Body of pancreas (tissue), 4 donors: ENCODE data around the gene NBPF6.
"Not testable (repeated sequence)": the region's sequence is repeated elsewhere in the genome, so short reads cannot be mapped to it uniquely, and the experiment has no call there.

Source experiments
- POLR2A ChIP-seq, 3 donors: fragments of 450-650 bp; IDR thresholded peaks; one replicate each; pipeline ENCODE4 v1.6.1; 2016; ENCODE audit warnings: antibody characterized with exemption in 3 of 3, mild to moderate bottlenecking in 2 of 3
- TF ChIP-seq, protein P1 (sequence below), 7 experiments: fragments of 450-650 bp in 4 of 7; fragments of 200-600 bp in 3 of 7; sonication (generic) in 3 of 7; IDR thresholded peaks; one replicate each; pipeline ENCODE4 v1.5.1; 2016 to 2019; ENCODE audit warnings: antibody characterized with exemption in 7 of 7

DNA sequence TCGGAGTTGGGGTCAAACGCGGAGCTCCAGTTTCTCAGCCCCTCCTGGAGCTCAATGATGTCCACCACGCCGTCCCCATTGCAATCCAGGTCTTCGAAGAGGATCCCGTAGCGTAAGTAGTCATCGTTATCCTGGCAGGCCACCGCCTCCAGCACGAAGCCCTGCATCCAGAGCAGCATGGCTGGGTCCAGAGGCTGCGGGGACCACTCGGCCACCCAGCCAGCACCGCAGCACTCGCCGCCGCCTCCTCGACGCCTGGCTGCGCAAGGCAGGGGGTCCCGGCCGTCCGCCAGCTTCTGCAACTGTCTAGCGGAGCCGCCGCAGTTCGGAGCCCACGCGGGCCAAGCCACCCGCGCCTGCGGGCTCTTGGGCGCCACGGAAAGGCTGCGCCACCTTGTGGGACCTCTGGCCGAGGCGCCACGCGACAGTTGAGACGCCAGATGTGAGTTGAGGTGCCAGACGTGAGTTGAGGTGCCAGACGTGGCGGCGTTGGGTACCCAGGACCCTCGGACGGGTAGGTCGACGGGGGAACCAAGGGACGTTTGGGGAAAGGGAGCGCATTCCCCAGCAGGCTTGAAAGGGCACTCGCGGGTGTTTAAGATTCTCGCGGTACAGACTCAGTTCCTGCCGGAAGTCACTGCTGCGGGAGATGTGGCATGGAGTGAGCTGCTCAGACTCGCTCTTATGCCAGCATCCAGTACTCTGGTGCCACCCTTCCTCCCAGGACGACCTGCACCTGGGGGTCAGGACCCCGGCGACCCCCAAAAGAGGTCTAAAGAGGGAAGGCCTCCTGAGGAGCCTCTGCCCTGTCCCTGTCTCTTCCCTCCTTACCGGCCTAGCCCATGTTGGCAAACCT lies 28.9 kb upstream of the NBPF6 start:
- TF ChIP-seq, protein P1, sequence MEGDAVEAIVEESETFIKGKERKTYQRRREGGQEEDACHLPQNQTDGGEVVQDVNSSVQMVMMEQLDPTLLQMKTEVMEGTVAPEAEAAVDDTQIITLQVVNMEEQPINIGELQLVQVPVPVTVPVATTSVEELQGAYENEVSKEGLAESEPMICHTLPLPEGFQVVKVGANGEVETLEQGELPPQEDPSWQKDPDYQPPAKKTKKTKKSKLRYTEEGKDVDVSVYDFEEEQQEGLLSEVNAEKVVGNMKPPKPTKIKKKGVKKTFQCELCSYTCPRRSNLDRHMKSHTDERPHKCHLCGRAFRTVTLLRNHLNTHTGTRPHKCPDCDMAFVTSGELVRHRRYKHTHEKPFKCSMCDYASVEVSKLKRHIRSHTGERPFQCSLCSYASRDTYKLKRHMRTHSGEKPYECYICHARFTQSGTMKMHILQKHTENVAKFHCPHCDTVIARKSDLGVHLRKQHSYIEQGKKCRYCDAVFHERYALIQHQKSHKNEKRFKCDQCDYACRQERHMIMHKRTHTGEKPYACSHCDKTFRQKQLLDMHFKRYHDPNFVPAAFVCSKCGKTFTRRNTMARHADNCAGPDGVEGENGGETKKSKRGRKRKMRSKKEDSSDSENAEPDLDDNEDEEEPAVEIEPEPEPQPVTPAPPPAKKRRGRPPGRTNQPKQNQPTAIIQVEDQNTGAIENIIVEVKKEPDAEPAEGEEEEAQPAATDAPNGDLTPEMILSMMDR (IDR thresholded peaks at IDR 0.05), result not testable (repeated sequence)
- not testable (repeated sequence) for TF ChIP-seq POLR2A (IDR thresholded peaks at IDR 0.05)
